Measurements from ENCODE around the gene GJD4.

- TF ChIP-seq POLR2A (IDR thresholded peaks at IDR 0.05; ENCODE audit: low read length) = no peak
- TF ChIP-seq GATA1 (IDR thresholded peaks at IDR 0.05; ENCODE audit: low read depth, low read length) = no peak
Measured at GRCh38 chr10:35585903-35586535, 19.1 kb upstream of the GJD4 start.
